Fibroblast of skin of abdomen (primary cell): Measurements from ENCODE around the gene TMEM131L. TPM values are rescaled to one million over a fixed set of nuclear protein-coding genes. Genes with fewer than 3 reads are reported as not detected.
A peak's percentile ranks its signal among the peaks of the same experiment; 100 is the strongest.
"Not testable (repeated sequence)": the region's sequence is repeated elsewhere in the genome, so short reads cannot be mapped to it uniquely, and the experiment has no call there.

Source experiments
- DNase-seq: peaks from one replicate; pipeline ENCODE4 v3.0.0-alpha.2; 2013
- polyA plus RNA-seq, 2 experiments: library from polyadenylated mRNA; unstranded; fragments of 120-200 nt; gene quantifications; one replicate each; pipeline ENCODE4 v1.2.1, GENCODE V29; 2013; ENCODE audit not compliant: insufficient read length in 2 of 2

TMEM131L gene, protein sequence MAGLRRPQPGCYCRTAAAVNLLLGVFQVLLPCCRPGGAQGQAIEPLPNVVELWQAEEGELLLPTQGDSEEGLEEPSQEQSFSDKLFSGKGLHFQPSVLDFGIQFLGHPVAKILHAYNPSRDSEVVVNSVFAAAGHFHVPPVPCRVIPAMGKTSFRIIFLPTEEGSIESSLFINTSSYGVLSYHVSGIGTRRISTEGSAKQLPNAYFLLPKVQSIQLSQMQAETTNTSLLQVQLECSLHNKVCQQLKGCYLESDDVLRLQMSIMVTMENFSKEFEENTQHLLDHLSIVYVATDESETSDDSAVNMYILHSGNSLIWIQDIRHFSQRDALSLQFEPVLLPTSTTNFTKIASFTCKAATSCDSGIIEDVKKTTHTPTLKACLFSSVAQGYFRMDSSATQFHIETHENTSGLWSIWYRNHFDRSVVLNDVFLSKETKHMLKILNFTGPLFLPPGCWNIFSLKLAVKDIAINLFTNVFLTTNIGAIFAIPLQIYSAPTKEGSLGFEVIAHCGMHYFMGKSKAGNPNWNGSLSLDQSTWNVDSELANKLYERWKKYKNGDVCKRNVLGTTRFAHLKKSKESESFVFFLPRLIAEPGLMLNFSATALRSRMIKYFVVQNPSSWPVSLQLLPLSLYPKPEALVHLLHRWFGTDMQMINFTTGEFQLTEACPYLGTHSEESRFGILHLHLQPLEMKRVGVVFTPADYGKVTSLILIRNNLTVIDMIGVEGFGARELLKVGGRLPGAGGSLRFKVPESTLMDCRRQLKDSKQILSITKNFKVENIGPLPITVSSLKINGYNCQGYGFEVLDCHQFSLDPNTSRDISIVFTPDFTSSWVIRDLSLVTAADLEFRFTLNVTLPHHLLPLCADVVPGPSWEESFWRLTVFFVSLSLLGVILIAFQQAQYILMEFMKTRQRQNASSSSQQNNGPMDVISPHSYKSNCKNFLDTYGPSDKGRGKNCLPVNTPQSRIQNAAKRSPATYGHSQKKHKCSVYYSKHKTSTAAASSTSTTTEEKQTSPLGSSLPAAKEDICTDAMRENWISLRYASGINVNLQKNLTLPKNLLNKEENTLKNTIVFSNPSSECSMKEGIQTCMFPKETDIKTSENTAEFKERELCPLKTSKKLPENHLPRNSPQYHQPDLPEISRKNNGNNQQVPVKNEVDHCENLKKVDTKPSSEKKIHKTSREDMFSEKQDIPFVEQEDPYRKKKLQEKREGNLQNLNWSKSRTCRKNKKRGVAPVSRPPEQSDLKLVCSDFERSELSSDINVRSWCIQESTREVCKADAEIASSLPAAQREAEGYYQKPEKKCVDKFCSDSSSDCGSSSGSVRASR (N-terminal part only)
- 13.5 TPM for polyA plus RNA-seq (2013, experiment 1 of 2; ENCODE audit: insufficient read length)
- 13.3 TPM for polyA plus RNA-seq (2013, experiment 2 of 2; ENCODE audit: insufficient read length)

GRCh38 chr4:153466081-153466948 lies at the start of gene TMEM131L:
Gene TMEM131L, plus strand, starts transcription at chr4:153466360. Its CDS starts 38 bp downstream, at chr4:153466398.
- DNase-seq: peak; percentile 68

GRCh38 chr4:153416456-153416855 lies 49.7 kb upstream of the TMEM131L start:
- DNase-seq: not testable (repeated sequence)

DNA sequence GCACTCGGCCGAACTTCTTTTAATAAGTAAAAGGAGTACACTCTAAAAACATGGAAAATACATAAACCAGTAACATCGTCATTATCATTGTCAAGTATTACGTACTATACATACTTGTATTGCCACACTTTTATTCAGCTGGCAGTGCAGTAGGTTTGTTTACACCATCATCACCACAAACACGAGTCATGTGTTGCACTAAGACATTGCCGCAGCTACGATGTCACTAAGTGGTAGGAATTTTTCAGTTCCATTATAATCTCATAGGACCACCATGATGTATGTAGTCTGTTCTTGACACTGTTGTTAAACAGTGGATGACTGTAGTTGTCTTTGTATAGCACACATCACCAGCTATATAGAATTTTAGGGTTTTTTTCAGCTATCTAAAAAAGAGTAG lies 48.0 kb upstream of the TMEM131L start:
- DNase-seq: peak; percentile 22

GRCh38 chr4:153418558-153418957 lies 47.6 kb upstream of the TMEM131L start:
- DNase-seq: peak; percentile 42

GRCh38 chr4:153419029-153419428 lies 47.1 kb upstream of the TMEM131L start:
- DNase-seq: no peak

- no peak for DNase-seq
Observed at GRCh38 chr4:153419673-153420278, 46.4 kb upstream of the TMEM131L start.

- DNase-seq: peak; percentile 54
Observed at GRCh38 chr4:153420361-153420760, 45.8 kb upstream of the TMEM131L start.

- no peak for DNase-seq
Observed at GRCh38 chr4:153421941-153422340, 44.2 kb upstream of the TMEM131L start.

- DNase-seq: peak; percentile 26
Observed at GRCh38 chr4:153426207-153426885, 39.8 kb upstream of the TMEM131L start.

DNA sequence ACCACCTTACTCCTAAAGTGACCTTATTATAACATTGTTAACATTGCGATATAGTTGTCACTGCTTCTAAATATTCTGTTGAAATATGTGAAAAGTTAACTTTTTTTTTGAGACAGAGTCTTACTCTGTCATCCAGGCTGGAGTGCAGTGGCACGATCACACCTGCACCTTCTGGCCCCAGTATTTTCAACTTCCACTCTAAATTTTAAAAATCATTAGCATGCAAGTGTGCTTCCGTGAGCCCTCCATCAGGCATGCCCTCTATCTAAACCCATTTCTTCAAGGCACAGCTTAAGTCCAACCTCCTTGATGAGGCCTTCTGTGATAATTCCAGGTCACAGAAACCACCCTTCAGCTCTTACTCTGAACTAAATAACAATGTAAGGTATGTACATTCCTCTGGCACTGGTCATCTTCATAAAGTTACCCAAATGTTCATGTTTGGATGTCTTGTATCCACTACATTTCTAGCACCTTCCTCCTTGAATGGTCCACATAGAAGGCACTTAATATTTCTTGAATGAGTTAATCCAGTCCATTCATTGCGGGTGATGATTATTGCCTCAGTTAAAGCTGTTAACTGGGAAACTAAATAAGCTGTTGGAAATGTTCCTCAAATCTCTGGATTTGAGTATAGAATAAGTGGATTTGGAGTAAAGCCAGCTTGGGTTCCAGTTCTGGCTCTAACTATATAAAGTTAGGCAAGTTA lies 38.6 kb upstream of the TMEM131L start:
- peak; percentile 85 for DNase-seq

- DNase-seq: peak; percentile 38
Observed at GRCh38 chr4:153428941-153429475, 37.2 kb upstream of the TMEM131L start.

- DNase-seq: peak; percentile 85
Observed at GRCh38 chr4:153432965-153433753, 33.0 kb upstream of the TMEM131L start.

DNA sequence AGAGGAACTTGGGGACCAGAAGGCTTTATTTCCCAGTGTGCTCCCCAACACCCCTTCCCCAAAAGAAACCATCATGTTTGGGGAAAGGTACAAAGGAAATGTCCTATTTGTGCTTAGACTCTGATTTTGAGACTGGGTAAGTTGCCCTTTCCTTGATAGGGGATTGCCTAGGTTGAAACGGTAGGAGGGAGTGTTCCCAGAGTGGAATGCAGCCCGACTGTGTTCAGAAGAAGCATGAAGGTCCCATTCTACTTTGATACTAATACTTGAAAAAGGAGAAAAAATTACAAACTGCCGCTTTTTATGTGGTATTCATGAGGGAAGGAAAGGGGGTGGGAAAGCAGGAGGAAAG lies 32.4 kb upstream of the TMEM131L start:
- no peak for DNase-seq

DNA sequence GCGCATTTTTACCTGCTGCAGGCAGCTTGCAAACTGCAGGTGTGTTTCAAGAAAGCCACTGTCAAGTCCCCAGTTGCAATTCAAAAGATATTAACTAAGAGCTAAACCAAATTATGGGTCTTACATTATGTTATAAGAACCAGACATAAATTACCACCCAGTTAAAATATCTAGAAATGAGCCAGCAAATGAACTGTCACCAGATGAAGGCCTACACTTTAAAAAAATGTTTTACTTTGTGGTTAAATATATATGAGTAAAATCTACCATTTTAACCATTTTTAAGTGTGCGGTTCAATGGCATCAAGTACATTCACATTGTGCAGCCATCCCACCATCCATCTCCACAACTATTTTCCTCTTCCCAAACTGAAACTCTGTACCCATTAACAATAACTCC lies 32.0 kb upstream of the TMEM131L start:
- no peak for DNase-seq

GRCh38 chr4:153438916-153439756 lies 27.0 kb upstream of the TMEM131L start:
- DNase-seq: no peak

DNA sequence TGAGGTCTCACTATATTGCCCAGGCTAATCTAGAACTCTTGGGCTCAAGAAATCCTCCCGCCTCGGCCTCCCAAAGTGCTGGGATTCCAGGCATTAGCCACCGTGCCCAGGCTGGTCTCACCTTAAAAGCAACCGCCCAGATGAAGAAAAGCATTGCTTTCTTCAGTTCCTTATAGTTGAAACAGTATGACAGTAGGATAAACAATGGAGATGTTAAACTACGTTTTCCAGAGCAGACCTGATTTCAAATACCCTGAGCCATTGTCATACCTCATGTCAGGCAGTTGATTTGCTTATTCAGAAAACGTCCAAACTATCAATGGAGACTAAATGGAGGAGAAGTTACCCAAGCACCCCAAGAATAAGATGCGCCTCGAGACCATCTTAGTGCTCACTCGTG lies 26.3 kb upstream of the TMEM131L start:
- DNase-seq: no peak

DNA sequence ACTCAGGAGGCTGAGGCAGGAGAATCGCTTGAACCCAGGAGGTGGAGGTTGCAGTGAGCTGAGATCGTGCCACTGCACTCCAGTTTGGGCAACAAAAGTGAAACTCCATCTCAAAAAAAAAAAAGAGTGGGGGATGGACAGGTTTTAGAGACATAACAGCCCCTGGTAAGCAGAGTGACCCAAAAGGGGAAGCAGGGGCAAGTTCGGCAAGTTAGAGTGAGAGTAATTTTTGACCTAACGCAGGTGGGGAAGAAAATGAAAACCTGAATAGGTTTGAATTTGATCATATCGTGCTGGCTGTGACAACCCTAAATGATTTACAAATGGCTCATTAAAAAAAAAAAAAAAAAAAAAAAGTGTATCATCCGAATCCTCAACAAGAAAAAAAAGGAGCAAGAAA lies 25.7 kb upstream of the TMEM131L start:
- DNase-seq: no peak
